ENCODE data around the gene SPACA7. TPM values are rescaled to one million over a fixed set of nuclear protein-coding genes. Genes with fewer than 3 reads are reported as not detected.

Gene SPACA7
- total RNA-seq, 1 experiment from 2014 or later = not detected

DNA sequence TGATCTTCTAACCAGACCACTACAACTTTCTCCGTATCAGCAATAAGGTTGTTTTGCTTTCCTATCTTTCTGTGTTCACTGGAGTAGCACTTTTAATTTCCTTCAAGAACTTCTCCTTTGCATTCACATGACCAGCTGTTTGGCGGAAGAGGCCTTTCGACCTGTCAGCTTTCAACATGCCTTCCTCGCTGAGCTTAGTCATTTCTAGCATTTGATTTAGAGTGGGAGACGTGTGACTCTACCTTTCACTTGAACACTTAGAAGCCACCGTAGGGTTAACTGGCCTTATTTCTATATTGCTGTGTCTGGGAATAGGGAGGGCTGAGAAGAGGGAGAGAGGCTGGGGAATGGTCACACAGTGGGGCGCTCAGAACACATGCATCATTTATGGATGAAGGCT, 107.1 kb downstream of the SPACA7 start:
- DNase-seq = no peak
- Mint-ChIP-seq H3K27ac (no peak overlapping the region), H3K36me3 (ENCODE audit: insufficient read depth in 1 of 3, low read depth in 3 of 3) (peaks cover 9 to 16% (median 14%) of the 10 kb centered on the region in 3 experiments; a peak in 6 of 7 replicates), H3K27me3 (ENCODE audit: low read depth) (no peaks in the 10 kb centered on the region; the same call in 1 of the 2 replicates), H3K4me1 (no peaks in the 10 kb centered on the region), H3K9me3 (no peaks in the 10 kb centered on the region), H3K4me3 (no peak overlapping the region)
- no peak overlapping the region for H3K4ac ChIP-seq (ENCODE audit: low read depth, low read length)
- H3K4me1 ChIP-seq (ENCODE audit: insufficient read depth, low read length) = no peaks in the 10 kb centered on the region
- no peak overlapping the region for H4K8ac ChIP-seq (replicated peaks; ENCODE audit: insufficient read length, low read depth, low read length)
- H3T11ph ChIP-seq (ENCODE audit: low read length) = no peak overlapping the region
- H3K9me3 ChIP-seq (ENCODE audit: control insufficient read depth, low read depth, low read length) = no peaks in the 10 kb centered on the region
- no peaks in the 10 kb centered on the region for H4K20me1 ChIP-seq (ENCODE audit: control insufficient read depth, insufficient read depth, insufficient read length)
- H3K23ac ChIP-seq (ENCODE audit: insufficient read length, low read depth, low read length) = no peak overlapping the region
- H3K27me3 ChIP-seq (ENCODE audit: insufficient read depth, low read length) = no peaks in the 10 kb centered on the region
- no peak overlapping the region for H3K14ac ChIP-seq (ENCODE audit: insufficient read depth, low read length)
- WGBS (ENCODE audit: extremely low coverage, insufficient read length, low lambda C conversion rate) = no CpG with 5 or more reads among the region's 7 CpGs
- no peak overlapping the region for H2AK5ac ChIP-seq (ENCODE audit: insufficient read length, low read length)
- H2BK20ac ChIP-seq (ENCODE audit: low read depth, low read length, poor library complexity, severe bottlenecking) = no peak overlapping the region
- H2AFZ ChIP-seq (ENCODE audit: low read length) = no peak overlapping the region
- H2BK15ac ChIP-seq (ENCODE audit: low read depth, low read length) = no peak overlapping the region
- no peak overlapping the region for H2BK12ac ChIP-seq (ENCODE audit: insufficient read length, low read depth, low read length)
- no peaks in the 10 kb centered on the region for H3K79me2 ChIP-seq (ENCODE audit: insufficient read depth, low read length)
- no peak overlapping the region for H3K9ac ChIP-seq (ENCODE audit: extremely low read depth, insufficient read length, low read length)
- H2BK5ac ChIP-seq (ENCODE audit: insufficient read length, low read length) = no peak overlapping the region
- no peak overlapping the region for H4K5ac ChIP-seq (ENCODE audit: insufficient read length, low read depth, low read length)
- no peak overlapping the region for H4K91ac ChIP-seq (ENCODE audit: insufficient read length, low read depth, low read length)
- no peaks in the 10 kb centered on the region for H3K23me2 ChIP-seq (ENCODE audit: insufficient read length, low read depth, low read length, poor library complexity, severe bottlenecking)
- H3K27ac ChIP-seq (ENCODE audit: insufficient read length, low read depth, low read length) = no peak overlapping the region
- no peak overlapping the region for H3K56ac ChIP-seq (ENCODE audit: insufficient read length, low read depth, low read length)
- no peak overlapping the region for H3K4me2 ChIP-seq (ENCODE audit: insufficient read depth, insufficient read length, low read length)
- TF ChIP-seq, protein P1, sequence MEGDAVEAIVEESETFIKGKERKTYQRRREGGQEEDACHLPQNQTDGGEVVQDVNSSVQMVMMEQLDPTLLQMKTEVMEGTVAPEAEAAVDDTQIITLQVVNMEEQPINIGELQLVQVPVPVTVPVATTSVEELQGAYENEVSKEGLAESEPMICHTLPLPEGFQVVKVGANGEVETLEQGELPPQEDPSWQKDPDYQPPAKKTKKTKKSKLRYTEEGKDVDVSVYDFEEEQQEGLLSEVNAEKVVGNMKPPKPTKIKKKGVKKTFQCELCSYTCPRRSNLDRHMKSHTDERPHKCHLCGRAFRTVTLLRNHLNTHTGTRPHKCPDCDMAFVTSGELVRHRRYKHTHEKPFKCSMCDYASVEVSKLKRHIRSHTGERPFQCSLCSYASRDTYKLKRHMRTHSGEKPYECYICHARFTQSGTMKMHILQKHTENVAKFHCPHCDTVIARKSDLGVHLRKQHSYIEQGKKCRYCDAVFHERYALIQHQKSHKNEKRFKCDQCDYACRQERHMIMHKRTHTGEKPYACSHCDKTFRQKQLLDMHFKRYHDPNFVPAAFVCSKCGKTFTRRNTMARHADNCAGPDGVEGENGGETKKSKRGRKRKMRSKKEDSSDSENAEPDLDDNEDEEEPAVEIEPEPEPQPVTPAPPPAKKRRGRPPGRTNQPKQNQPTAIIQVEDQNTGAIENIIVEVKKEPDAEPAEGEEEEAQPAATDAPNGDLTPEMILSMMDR (conservative IDR thresholded peaks at IDR 0.05) = no peak
- H3K79me1 ChIP-seq (ENCODE audit: insufficient read depth, low read depth, low read length, poor library complexity, severe bottlenecking) = no peaks in the 10 kb centered on the region
- no peak overlapping the region for H2BK120ac ChIP-seq (ENCODE audit: low read depth, low read length, poor library complexity, severe bottlenecking)
- H3K18ac ChIP-seq (ENCODE audit: insufficient read length, low read depth, low read length) = no peak overlapping the region

Other genes with a start within 250 kb of the SPACA7 start
- gene TUBGCP3, start 211.8 kb downstream of the SPACA7 start, total RNA-seq (2021) = 35.6 and 37.3 TPM in 2 replicates